Activated CD4-positive, alpha-beta T cell treated with anti-CD3 and anti-CD28 coated beads, Interleukin-2, amount 50 U/mL, for 24 hours (primary cell): ENCODE results near the gene GLP2R.

Source experiments
- DNase-seq, 2 donors: peaks; one replicate each; pipeline ENCODE4 v3.0.0-alpha.2; 2020; ENCODE audit warnings: low read depth in 1 of 2, low spot score in 1 of 2

The GLP2R gene

GRCh38 chr17:9811537-9811936, 14.2 kb upstream of the GLP2R start:
- no peak for DNase-seq

- no peak for DNase-seq
Measured at GRCh38 chr17:9813166-9813565, 12.6 kb upstream of the GLP2R start.

GRCh38 chr17:9814337-9814945, 11.3 kb upstream of the GLP2R start:
- DNase-seq: no peak

GRCh38 chr17:9816472-9816871, 9.3 kb upstream of the GLP2R start:
- no peak for DNase-seq

- DNase-seq: no peak
Measured at GRCh38 chr17:9817086-9817485, 8.6 kb upstream of the GLP2R start.

- DNase-seq: no peak
Measured at GRCh38 chr17:9818760-9819159, 7.0 kb upstream of the GLP2R start.

GRCh38 chr17:9820448-9820847, 5.3 kb upstream of the GLP2R start:
- DNase-seq: no peak

GRCh38 chr17:9821921-9822320, 3.8 kb upstream of the GLP2R start, which contains the start of gene GSG1L2:
Gene GSG1L2 (minus strand): TSS chr17:9822079. CDS start chr17:9822071, 8 bp downstream.
- no peak for DNase-seq

GRCh38 chr17:9824094-9824493, 1.6 kb upstream of the GLP2R start:
- no peak for DNase-seq

GRCh38 chr17:9824797-9825338, 856 bp upstream of the GLP2R start:
- DNase-seq: no peak

GRCh38 chr17:9828296-9829295, 2.9 kb downstream of the GLP2R start:
- DNase-seq: no peak

- DNase-seq: no peak
Measured at GRCh38 chr17:9829343-9829742, 3.6 kb downstream of the GLP2R start.

- DNase-seq: no peak
Measured at GRCh38 chr17:9830711-9831110, 5.0 kb downstream of the GLP2R start.

GRCh38 chr17:9833922-9834321, 8.2 kb downstream of the GLP2R start:
- no peak for DNase-seq

- no peak for DNase-seq
Measured at GRCh38 chr17:9837551-9838471, 12.1 kb downstream of the GLP2R start.

GRCh38 chr17:9839433-9839832, 13.7 kb downstream of the GLP2R start:
- no peak for DNase-seq

- DNase-seq: no peak
Measured at GRCh38 chr17:9842057-9842758, 16.5 kb downstream of the GLP2R start.

- DNase-seq: no peak
Measured at GRCh38 chr17:9843152-9844010, 17.7 kb downstream of the GLP2R start.

GRCh38 chr17:9844153-9844552, 18.4 kb downstream of the GLP2R start:
- no peak for DNase-seq
